ENCODE measurements around the gene R3HDM4.

- no peak for TF ChIP-seq LARP7 (IDR thresholded peaks at IDR 0.05)
- TF ChIP-seq GMEB1 (CRISPR knock-in tag; IDR thresholded peaks at IDR 0.05), result no peak
- TF ChIP-seq GATA2 (CRISPR knock-in tag; IDR thresholded peaks at IDR 0.05), result no peak
- no peak for TF ChIP-seq GABPB1 (CRISPR knock-in tag; IDR thresholded peaks at IDR 0.05)
- no peak for TF ChIP-seq CTCF (IDR thresholded peaks at IDR 0.05 in 2 of 3, conservative IDR thresholded peaks at IDR 0.05 in 1 of 3; ENCODE audit: insufficient read depth in 2 of 3, low read depth in 1 of 3, low read length in 3 of 3)
- TF ChIP-seq TCF3 (CRISPR knock-in tag; IDR thresholded peaks at IDR 0.05), result no peak
- no peak for TF ChIP-seq EZH2 (IDR thresholded peaks at IDR 0.05; ENCODE audit: borderline replicate concordance, low read depth, low read length)
- TF ChIP-seq CBX8 (IDR thresholded peaks at IDR 0.05; ENCODE audit: borderline replicate concordance, extremely low read depth, low read depth, low read length, poor library complexity, severe bottlenecking), result no peak
- no peak for TF ChIP-seq BRF2 (IDR thresholded peaks at IDR 0.05; ENCODE audit: borderline replicate concordance, insufficient read depth, insufficient read length)
These were observed 29.3 kb downstream of the R3HDM4 start for GRCh38 chr19:883661-884211.

All from K562 (cell line).